ENCODE measurements around the gene NEK6. TPM values are rescaled to one million over a fixed set of nuclear protein-coding genes. Genes with fewer than 3 reads are reported as not detected.
"Not testable (repeated sequence)": the region's sequence is repeated elsewhere in the genome, so short reads cannot be mapped to it uniquely, and the experiment has no call there.

Gene NEK6
- total and polyA plus RNA-seq, 2 experiments from 2014 or later = 14.3 to 27.0 TPM

DNA sequence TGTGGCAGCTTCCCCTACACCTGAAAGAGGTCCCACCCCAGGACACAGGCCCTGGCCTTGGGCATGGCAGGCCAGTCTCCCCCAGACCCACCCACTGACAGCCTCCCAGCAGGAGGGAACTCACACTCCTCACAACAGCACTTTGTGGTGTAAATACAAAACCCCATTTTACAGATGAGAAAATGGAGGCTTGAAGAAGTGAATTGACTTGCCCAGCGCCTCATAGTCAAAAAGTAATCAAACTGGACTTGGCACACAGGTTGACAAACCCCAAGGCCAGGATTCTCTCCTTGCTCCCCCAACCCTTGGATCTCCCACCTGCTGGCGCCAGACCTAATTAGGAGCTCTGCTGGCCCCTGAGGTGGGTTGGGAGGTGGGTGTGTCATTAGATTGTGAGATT is 29.2 kb upstream of the NEK6 start:
- Histone ChIP-seq H3K27me3 (no peaks in the 10 kb centered on the region), H3K27ac (no peak overlapping the region), H3K36me3 (no peaks in the 10 kb centered on the region), H3K9me3 (ENCODE audit: low read depth) (no peaks in the 10 kb centered on the region), H3K4me1 (ENCODE audit: low read depth) (no peaks in the 10 kb centered on the region), H3K4me3 (no peak overlapping the region)
- TF ChIP-seq, protein P1, sequence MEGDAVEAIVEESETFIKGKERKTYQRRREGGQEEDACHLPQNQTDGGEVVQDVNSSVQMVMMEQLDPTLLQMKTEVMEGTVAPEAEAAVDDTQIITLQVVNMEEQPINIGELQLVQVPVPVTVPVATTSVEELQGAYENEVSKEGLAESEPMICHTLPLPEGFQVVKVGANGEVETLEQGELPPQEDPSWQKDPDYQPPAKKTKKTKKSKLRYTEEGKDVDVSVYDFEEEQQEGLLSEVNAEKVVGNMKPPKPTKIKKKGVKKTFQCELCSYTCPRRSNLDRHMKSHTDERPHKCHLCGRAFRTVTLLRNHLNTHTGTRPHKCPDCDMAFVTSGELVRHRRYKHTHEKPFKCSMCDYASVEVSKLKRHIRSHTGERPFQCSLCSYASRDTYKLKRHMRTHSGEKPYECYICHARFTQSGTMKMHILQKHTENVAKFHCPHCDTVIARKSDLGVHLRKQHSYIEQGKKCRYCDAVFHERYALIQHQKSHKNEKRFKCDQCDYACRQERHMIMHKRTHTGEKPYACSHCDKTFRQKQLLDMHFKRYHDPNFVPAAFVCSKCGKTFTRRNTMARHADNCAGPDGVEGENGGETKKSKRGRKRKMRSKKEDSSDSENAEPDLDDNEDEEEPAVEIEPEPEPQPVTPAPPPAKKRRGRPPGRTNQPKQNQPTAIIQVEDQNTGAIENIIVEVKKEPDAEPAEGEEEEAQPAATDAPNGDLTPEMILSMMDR (IDR thresholded peaks at IDR 0.05; ENCODE audit: low read depth, low read length) = no peak
- DNase-seq (ENCODE audit: low read depth in 1 of 2, low spot score in 1 of 2) = no peak

DNA sequence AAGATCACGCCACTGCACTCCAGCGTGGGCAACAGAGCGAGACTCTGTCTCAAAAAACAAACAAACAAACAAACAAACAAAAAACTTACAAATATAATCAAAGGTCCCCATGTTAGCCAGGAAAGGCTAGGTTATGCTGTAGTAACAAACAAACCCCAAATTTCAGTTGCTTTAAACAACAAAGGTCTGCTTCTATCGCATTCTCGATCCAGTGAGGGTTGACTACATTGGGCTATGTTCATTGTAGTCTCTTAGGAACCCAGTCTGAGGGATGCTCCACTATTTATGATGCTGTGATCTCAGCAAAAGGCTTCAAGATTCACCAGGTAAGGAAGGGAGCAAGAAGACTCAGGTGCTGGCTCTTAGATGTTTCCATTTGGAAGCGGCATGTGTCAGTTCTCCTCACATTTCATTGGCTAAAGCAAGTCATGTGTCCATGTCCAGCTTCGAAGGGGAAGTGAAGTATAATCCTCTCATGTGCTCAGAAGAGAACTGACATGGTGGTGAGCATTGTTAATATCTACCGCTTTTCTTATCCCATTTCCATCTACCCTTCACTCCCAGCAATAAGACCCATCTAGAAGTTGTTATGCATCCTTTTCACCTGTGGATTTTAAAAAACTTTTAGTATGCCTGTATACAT is 26.5 kb upstream of the NEK6 start:
- Histone ChIP-seq H3K9me3 (ENCODE audit: low read depth) (no peaks in the 10 kb centered on the region), H3K4me1 (ENCODE audit: low read depth) (no peaks in the 10 kb centered on the region), H3K27me3 (no peaks in the 10 kb centered on the region), H3K36me3 (no peaks in the 10 kb centered on the region), H3K4me3 (no peak overlapping the region), H3K27ac (no peak overlapping the region)
- no peak for DNase-seq (ENCODE audit: low read depth in 1 of 2, low spot score in 1 of 2)
- TF ChIP-seq, protein P1 (IDR thresholded peaks at IDR 0.05; ENCODE audit: low read depth, low read length) = no peak

DNA sequence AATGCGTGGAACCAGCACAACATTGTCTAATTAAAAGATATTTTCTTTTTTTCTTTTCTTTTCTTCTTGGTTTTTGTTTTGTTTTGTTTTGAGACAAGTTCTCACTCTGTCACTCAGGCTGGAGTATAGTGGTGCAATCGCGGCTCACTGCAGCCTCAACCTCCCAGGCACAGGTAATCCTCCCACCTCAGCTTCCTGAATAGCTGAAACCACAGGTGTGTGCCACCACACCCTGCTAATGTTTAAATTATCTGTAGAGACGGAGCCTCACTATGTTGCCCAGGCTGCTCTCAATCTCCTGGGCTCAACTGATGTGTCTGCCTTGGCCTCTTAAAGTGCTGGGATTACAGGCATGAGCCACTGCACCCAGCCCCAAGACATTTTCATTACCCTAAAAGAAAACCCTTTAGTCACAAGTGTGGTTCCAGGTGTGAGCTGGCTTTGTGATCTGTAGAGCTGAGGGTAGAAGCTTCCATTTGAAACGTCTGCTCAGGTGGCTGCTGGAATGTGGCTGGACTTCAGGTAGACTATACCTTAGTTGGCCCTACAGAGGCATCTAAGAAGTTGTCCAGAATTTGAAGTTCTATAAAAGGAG is 19.1 kb upstream of the NEK6 start:
- Histone ChIP-seq H3K4me3 (no peak overlapping the region), H3K36me3 (no peaks in the 10 kb centered on the region), H3K9me3 (ENCODE audit: low read depth) (no peaks in the 10 kb centered on the region), H3K4me1 (ENCODE audit: low read depth) (peaks cover 7% of the 10 kb centered on the region), H3K27me3 (no peaks in the 10 kb centered on the region), H3K27ac (no peak overlapping the region)
- no peak for DNase-seq (ENCODE audit: low read depth in 1 of 2, low spot score in 1 of 2)
- TF ChIP-seq, protein P1 (IDR thresholded peaks at IDR 0.05; ENCODE audit: low read depth, low read length) = no peak

DNA sequence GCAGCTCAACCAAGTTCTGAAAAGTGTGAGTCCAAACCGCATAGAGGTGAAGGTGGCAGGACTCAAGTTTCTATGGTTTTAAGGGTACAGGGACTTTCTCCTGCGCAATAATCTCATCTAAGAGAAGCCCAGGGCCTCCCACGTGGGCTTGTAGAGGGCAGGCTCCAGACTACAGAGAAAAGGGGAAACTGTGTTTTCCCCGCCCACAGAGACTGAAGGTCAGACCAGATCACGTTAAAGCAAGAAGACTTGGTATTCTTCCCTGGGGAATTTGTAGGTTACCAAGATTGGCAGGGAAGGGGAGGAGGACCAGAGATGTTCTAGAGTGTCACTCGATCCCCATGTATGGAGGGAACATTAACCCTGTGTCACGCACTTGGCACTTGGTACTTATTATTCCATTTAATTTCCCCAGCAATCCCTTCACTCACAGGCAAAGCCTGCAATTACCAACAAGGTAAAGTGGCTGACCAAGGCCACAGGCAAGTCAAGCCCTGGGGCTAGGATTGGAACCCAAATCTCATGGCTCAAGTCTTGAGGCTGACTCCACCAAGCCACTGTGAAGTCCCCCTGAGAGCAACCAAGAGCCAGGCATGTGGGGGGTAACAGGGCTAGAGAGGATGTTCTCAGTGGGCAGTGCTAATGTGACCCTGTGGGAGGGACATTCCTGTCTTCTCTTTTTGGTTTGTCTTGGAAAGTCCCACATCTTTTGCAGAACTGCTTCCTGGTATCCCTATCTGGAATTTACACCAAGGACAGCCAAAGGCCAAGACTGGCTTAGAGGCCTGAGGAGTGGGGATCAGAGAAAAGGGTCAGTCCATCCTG is 18.3 kb upstream of the NEK6 start:
- TF ChIP-seq, protein P1 (IDR thresholded peaks at IDR 0.05; ENCODE audit: low read depth, low read length) = no peak
- Histone ChIP-seq H3K27ac (no peak overlapping the region), H3K4me3 (no peak overlapping the region), H3K27me3 (no peaks in the 10 kb centered on the region), H3K36me3 (no peaks in the 10 kb centered on the region), H3K9me3 (ENCODE audit: low read depth) (no peaks in the 10 kb centered on the region), H3K4me1 (ENCODE audit: low read depth) (peaks cover 7% of the 10 kb centered on the region)
- DNase-seq (ENCODE audit: low read depth in 1 of 2, low spot score in 1 of 2) = no peak

DNA sequence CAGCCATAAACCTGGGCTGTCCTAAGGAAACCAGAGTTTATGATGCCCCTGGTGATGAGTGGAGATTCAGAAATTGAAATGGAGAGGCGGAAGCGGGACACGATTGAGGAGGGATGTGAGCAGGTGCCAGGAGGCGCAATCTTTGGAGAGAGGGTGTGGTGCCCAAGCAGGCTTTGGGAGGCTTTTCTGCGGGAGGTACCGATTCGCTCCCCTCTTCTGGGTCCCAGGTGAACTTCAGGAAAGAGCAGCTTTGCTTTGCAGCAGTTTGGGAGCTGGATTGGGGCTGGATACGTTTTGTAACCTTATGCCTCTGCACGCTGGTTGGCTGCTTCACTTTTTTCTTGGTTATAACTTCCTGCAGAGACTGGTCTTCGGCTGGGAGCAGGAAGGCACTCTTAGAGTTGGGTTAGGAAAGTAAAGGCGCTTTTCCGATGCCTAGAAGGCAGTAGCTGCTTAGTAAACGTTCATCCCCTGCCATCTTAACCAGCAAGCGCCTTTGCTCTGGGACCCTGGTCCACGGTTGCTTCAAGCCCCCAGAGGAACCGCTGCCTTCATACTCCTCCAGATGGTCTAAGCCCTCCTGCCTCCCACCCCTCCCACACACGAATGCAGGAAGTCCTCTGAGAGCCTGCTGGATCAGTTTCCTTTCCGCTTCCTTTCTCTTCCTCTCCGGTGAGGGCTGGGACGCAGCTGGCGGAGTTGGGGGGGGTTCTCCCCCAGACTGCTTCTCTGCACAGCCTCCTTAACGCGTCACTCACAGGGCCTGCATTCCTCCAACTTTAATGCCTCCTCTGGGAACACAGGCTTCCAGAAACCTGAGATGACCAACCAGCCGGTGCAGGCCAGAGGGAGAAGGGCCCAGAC is 15.2 kb upstream of the NEK6 start:
- no peak overlapping the region for H3K4me3 ChIP-seq
- peaks cover 7% of the 10 kb centered on the region for H3K4me1 ChIP-seq (ENCODE audit: low read depth)
- no peak overlapping the region for H3K27ac ChIP-seq
- no peaks in the 10 kb centered on the region for H3K36me3 ChIP-seq
- DNase-seq (ENCODE audit: low read depth in 1 of 2, low spot score in 1 of 2) = peak; percentile 30 to 68
- TF ChIP-seq, protein P1 (IDR thresholded peaks at IDR 0.05; ENCODE audit: low read depth, low read length) = no peak
- no peaks in the 10 kb centered on the region for H3K9me3 ChIP-seq (ENCODE audit: low read depth)
- no peaks in the 10 kb centered on the region for H3K27me3 ChIP-seq

DNA sequence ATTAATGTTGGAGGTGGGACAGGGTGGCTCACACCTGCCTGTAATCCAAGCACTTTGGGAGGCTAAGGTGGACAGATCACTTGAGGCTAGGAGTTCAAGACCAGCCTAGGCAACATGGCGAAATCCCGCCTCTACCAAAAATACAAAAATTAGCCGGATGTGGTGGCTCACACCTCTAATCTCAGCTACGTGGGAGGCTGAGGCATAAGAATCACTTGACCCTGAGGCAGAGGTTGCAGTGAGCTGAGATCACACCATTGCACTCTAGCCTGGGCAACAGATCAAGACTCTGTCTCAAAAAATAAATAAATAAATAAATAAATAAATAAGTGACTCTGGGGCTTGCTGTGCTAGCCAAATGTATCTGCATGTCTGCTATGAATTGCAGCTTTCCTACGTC is 10.4 kb upstream of the NEK6 start:
- not testable (repeated sequence) for H3K9me3 ChIP-seq (ENCODE audit: low read depth); H3K36me3 ChIP-seq; H3K27me3 ChIP-seq; H3K4me1 ChIP-seq (ENCODE audit: low read depth); DNase-seq (ENCODE audit: low read depth in 1 of 2, low spot score in 1 of 2); H3K4me3 ChIP-seq; H3K27ac ChIP-seq
